ENCODE measurements around the gene ACSS1. TPM values are rescaled to one million over a fixed set of nuclear protein-coding genes. Genes with fewer than 3 reads are reported as not detected.

The ACSS1 gene
- total RNA-seq, 1 experiment from 2014 or later = 0.61 TPM

- peaks cover 23% of the 10 kb centered on the region for H3K27me3 ChIP-seq (ENCODE audit: insufficient read depth, low read length)
- no peaks in the 10 kb centered on the region for H3K79me2 ChIP-seq (ENCODE audit: insufficient read depth, low read length)
Observed at GRCh38 chr20:25089096-25089495, 31.2 kb upstream of the ACSS1 start.

More at GRCh38 chr20:25089096-25089495, 31.2 kb upstream of the ACSS1 start:
- no peak for TF ChIP-seq CTCF (conservative IDR thresholded peaks at IDR 0.05)
- Histone ChIP-seq H3T11ph (ENCODE audit: low read length) (no peak overlapping the region), H3K4me1 (ENCODE audit: insufficient read depth, low read length) (no peaks in the 10 kb centered on the region), H4K91ac (ENCODE audit: insufficient read length, low read depth, low read length) (no peak overlapping the region), H2BK15ac (ENCODE audit: low read depth, low read length) (no peak overlapping the region), H4K8ac (replicated peaks; ENCODE audit: insufficient read length, low read depth, low read length) (no peak overlapping the region), H4K5ac (ENCODE audit: insufficient read length, low read depth, low read length) (no peak overlapping the region), H4K20me1 (ENCODE audit: control insufficient read depth, insufficient read depth, insufficient read length) (no peaks in the 10 kb centered on the region), H2AFZ (ENCODE audit: low read length) (no peak overlapping the region), H3K9me3 (ENCODE audit: control insufficient read depth, low read depth, low read length) (no peaks in the 10 kb centered on the region), H2AK5ac (ENCODE audit: insufficient read length, low read length) (no peak overlapping the region), H3K23ac (ENCODE audit: insufficient read length, low read depth, low read length) (no peak overlapping the region), H3K4ac (ENCODE audit: low read depth, low read length) (no peak overlapping the region), H3K4me2 (ENCODE audit: insufficient read depth, insufficient read length, low read length) (no peak overlapping the region), H3K18ac (ENCODE audit: insufficient read length, low read depth, low read length) (no peak overlapping the region), H3K27ac (ENCODE audit: insufficient read length, low read depth, low read length) (no peak overlapping the region), H3K79me1 (ENCODE audit: insufficient read depth, low read depth, low read length, poor library complexity, severe bottlenecking) (no peaks in the 10 kb centered on the region), H3K23me2 (ENCODE audit: insufficient read length, low read depth, low read length, poor library complexity, severe bottlenecking) (peaks cover 2% of the 10 kb centered on the region), H3K9ac (ENCODE audit: extremely low read depth, insufficient read length, low read length) (no peak overlapping the region), H2BK12ac (ENCODE audit: insufficient read length, low read depth, low read length) (no peak overlapping the region), H3K14ac (ENCODE audit: insufficient read depth, low read length) (no peak overlapping the region), H2BK120ac (ENCODE audit: low read depth, low read length, poor library complexity, severe bottlenecking) (no peak overlapping the region), H2BK5ac (ENCODE audit: insufficient read length, low read length) (no peak overlapping the region), H3K56ac (ENCODE audit: insufficient read length, low read depth, low read length) (no peak overlapping the region), H2BK20ac (ENCODE audit: low read depth, low read length, poor library complexity, severe bottlenecking) (no peak overlapping the region)
- Mint-ChIP-seq H3K9me3 (peaks cover 0 to 2% of the 10 kb centered on the region in 2 experiments; a peak in 2 of 5 replicates), H3K27ac (no peak overlapping the region), H3K36me3 (ENCODE audit: insufficient read depth in 1 of 3, low read depth in 3 of 3) (no peaks in the 10 kb centered on the region; a peak in 1 of 7 replicates), H3K27me3 (ENCODE audit: low read depth) (peaks cover 70% of the 10 kb centered on the region), H3K4me3 (no peak overlapping the region; a peak in 1 of 5 replicates), H3K4me1 (peaks cover 14 to 22% of the 10 kb centered on the region in 2 experiments)
- no peak for DNase-seq

Data from H9 (cell line).